K562 (cell line): ENCODE data around the gene TSKS. TPM values are rescaled to one million over a fixed set of nuclear protein-coding genes. Genes with fewer than 3 reads are reported as not detected.

Source experiments
- ATAC-seq: fragments of 200-7000 bp; cut with Tn5 transposase; 3 replicates; pipeline ENCODE4 v1.9.1; 2020; ENCODE audit warnings: moderate library complexity
- BruUV-seq: library from RNA; stranded (reverse); fragments of 400-500 nt; replicated peaks from 2 replicates; lab custom pipeline; 2021; lab: Mats Ljungman, UMichigan
- CTCF ChIA-PET: fragments of 300-600 bp; formaldehyde crosslinking; extraction: SDS; loops from one replicate; lab custom pipeline; 2021; ENCODE audit warnings: low intra/inter-chr PET ratio; lab: Yijun Ruan, JAX
- POLR2A ChIA-PET: fragments of 300-600, 350-650 bp; sonication (Branson Sonifier 250); formaldehyde crosslinking; extraction: SDS; loops from one replicate; lab custom pipeline; 2021; ENCODE audit warnings: antibody characterized with exemption, inconsistent platforms; lab: Yijun Ruan, JAX
- DNase-seq, 4 experiments: peaks; one replicate each; pipeline versions ENCODE4 v3.0.0 to v3.0.0-alpha.2; 2011 to 2018; ENCODE audit warnings: low spot score in 3 of 4, mixed read lengths in 3 of 4; ENCODE audit errors: extremely low read depth in 1 of 4
- FAIRE-seq: peaks from 2 replicates; lab custom pipeline; 2011; peaks lifted over from hg19 to GRCh38; lab: Jason Lieb, UNC
- H2AFZ ChIP-seq: 2 replicates; pipeline ENCODE4 v1.6.0; 2011; ENCODE audit warnings: low read depth, low read length, control low read depth, inconsistent platforms
- H3K27ac ChIP-seq: fragments of 200-600 bp; 3 replicates; pipeline ENCODE4 v1.8.0; 2011; ENCODE audit warnings: low read depth, mild to moderate bottlenecking, control low read depth, inconsistent platforms, low read length, moderate library complexity, mixed read lengths; ENCODE audit errors: extremely low read depth
- H3K27me3 ChIP-seq, 2 experiments: fragments of 300-600 bp in 1 of 2; 2 replicates in 1 of 2; 3 replicates in 1 of 2; pipeline versions ENCODE4 v1.6.0 to v1.8.0; 2011; ENCODE audit warnings: inconsistent platforms in 2 of 2, low read length in 2 of 2, mild to moderate bottlenecking in 1 of 2, mixed read lengths in 1 of 2, moderate library complexity in 1 of 2; ENCODE audit not compliant: control insufficient read depth in 2 of 2, insufficient read depth in 2 of 2
- H3K36me3 ChIP-seq: fragments of 300-600 bp; 3 replicates; pipeline ENCODE4 v1.8.0; 2011; ENCODE audit warnings: mild to moderate bottlenecking, low read length, inconsistent platforms; ENCODE audit not compliant: control insufficient read depth, insufficient read depth
- H3K4me1 ChIP-seq, 2 experiments: fragments of 200-600 bp in 1 of 2; replicated peaks in 1 of 2; 2 replicates in 1 of 2; 3 replicates in 1 of 2; pipeline versions ENCODE4 v1.5.1 to v1.8.0; 2011; ENCODE audit warnings: inconsistent platforms in 2 of 2, low read length in 2 of 2, mild to moderate bottlenecking in 1 of 2, mixed read lengths in 1 of 2, moderate library complexity in 1 of 2; ENCODE audit not compliant: control insufficient read depth in 2 of 2, insufficient read depth in 2 of 2
- H3K4me2 ChIP-seq: 2 replicates; pipeline ENCODE4 v1.6.1; 2011; ENCODE audit warnings: low read length, control low read depth, inconsistent platforms, mixed read lengths; ENCODE audit not compliant: insufficient read depth
- H3K4me3 ChIP-seq: fragments of 200-600 bp; sonication (generic), shearing (Covaris generic); 2 replicates; pipeline ENCODE4 v1.5.1; 2016; ENCODE audit warnings: control low read depth, inconsistent platforms
- H3K79me2 ChIP-seq: fragments of 200-600 bp; 3 replicates; pipeline ENCODE4 v1.8.0; 2011; ENCODE audit warnings: low read length, inconsistent platforms; ENCODE audit not compliant: control insufficient read depth, insufficient read depth
- H3K9ac ChIP-seq, 2 experiments: 2 replicates each; pipeline versions ENCODE4 v1.6.0 to v1.6.1; 2011; ENCODE audit warnings: low read depth in 2 of 2, low read length in 2 of 2, control low read depth in 1 of 2, inconsistent platforms in 1 of 2, mild to moderate bottlenecking in 1 of 2, mixed read lengths in 1 of 2; ENCODE audit not compliant: insufficient read depth in 1 of 2
- H3K9me1 ChIP-seq: one replicate; pipeline ENCODE4 v1.6.0; 2011; ENCODE audit warnings: inconsistent platforms, mild to moderate bottlenecking, low read length, moderate library complexity; ENCODE audit not compliant: control insufficient read depth, insufficient read depth
- H3K9me3 ChIP-seq: replicated peaks from 2 replicates; pipeline ENCODE4 v1.5.1; 2011; ENCODE audit warnings: low read depth, low read length, inconsistent platforms; ENCODE audit not compliant: control insufficient read depth, insufficient read depth
- H4K20me1 ChIP-seq: replicated peaks from 2 replicates; pipeline ENCODE4 v1.6.1; 2011; ENCODE audit warnings: low read length, inconsistent platforms, mixed read lengths; ENCODE audit not compliant: control insufficient read depth, insufficient read depth
- KDM2B ChIP-seq: fragments of 250-450 bp; sonication (Bioruptor Pico); IDR thresholded peaks from 2 replicates; pipeline ENCODE4 v1.8.0; 2021; ENCODE audit warnings: mild to moderate bottlenecking, moderate library complexity
- NFIX ChIP-seq: fragments of 250-450 bp; sonication (Bioruptor Pico); IDR thresholded peaks from 2 replicates; pipeline ENCODE4 v1.4.0; 2020; ENCODE audit warnings: low read depth, mild to moderate bottlenecking, moderate library complexity
- RBFOX2 ChIP-seq: fragments of 200-400 bp; formaldehyde crosslinking; IDR thresholded peaks from 2 replicates; pipeline ENCODE4 v1.6.1; 2017; ENCODE audit warnings: low read depth, mild to moderate bottlenecking, low read length, moderate library complexity
- RBM15 ChIP-seq: fragments of 200-400 bp; formaldehyde crosslinking; IDR thresholded peaks from 2 replicates; pipeline ENCODE4 v1.6.1; 2018; ENCODE audit warnings: mild to moderate bottlenecking, low read length, moderate library complexity; ENCODE audit not compliant: insufficient read depth
- ZFP36 ChIP-seq: fragments of 150-350 bp; IDR thresholded peaks from 2 replicates; pipeline ENCODE4 v1.6.1; 2018; ENCODE audit warnings: low read length, low read depth; ENCODE audit not compliant: partially characterized antibody
- WGBS: fragments of 100-300 bp; shearing (Covaris generic); methylation state at CpG from one replicate; pipeline ENCODE4 v1.1.6; 2016; ENCODE audit warnings: low coverage, mixed read lengths; ENCODE audit not compliant: insufficient coverage; ENCODE audit errors: missing lambda C conversion rate; 5-methylcytosine and 5-hydroxymethylcytosine counted together
- in situ Hi-C: fragments of 300-500 bp; cut with MboI; formaldehyde crosslinking; loops from 4 replicates; pipeline ENCODE4 v1.15.0; 2018; ENCODE audit warnings: inconsistent platforms, mixed read lengths
- intact Hi-C: fragments of 100-400 bp; cut with micrococcal nuclease; formaldehyde crosslinking; loops from 2 replicates; pipeline ENCODE4 v1.14.2; 2022
- polyA plus RNA-seq, 8 experiments: library from polyadenylated mRNA; depleted of rRNA in 4 of 8; stranded (reverse) in 5 of 8; unstranded in 3 of 8; fragments of >200 nt; fragmentation: Nextera tagmentation in 2 of 8; fragmentation: Illumina TruSeq in 1 of 8; extraction: Ambion mirVana in 2 of 8; extraction: Trizol in 1 of 8; gene quantifications; 2 replicates each; pipeline versions ENCODE4 v1.2.1 to v1.2.3, GENCODE V29; 2011 to 2014; ENCODE audit warnings: inconsistent platforms in 1 of 8, missing spikeins in 1 of 8
- total RNA-seq, 7 experiments: library from RNA; depleted of rRNA in 6 of 7; stranded (reverse); fragments of >200 nt in 6 of 7; fragmentation: Illumina TruSeq in 2 of 7; extraction: Trizol in 2 of 7; gene quantifications; 2 replicates each; pipeline versions ENCODE4 v1.2.1 to v1.2.3, GENCODE V29; 2011 to 2021; ENCODE audit warnings: low replicate concordance in 1 of 7
- TF ChIP-seq, protein P1 (sequence below): fragments of 450-650 bp; IDR thresholded peaks from one replicate; pipeline ENCODE4 v1.6.1; 2018; ENCODE audit warnings: mild to moderate bottlenecking, moderate library complexity; ENCODE audit not compliant: partially characterized antibody
- TF ChIP-seq, protein P2 (sequence below), 2 experiments: fragments of 450-650 bp in 1 of 2; sonication (generic) in 1 of 2; formaldehyde crosslinking in 1 of 2; IDR thresholded peaks in 1 of 2; conservative IDR thresholded peaks in 1 of 2; 2 replicates each; pipeline versions ENCODE4 v1.6.1 to v1.8.1; 2016 to 2023; ENCODE audit warnings: mild to moderate bottlenecking in 2 of 2, moderate library complexity in 2 of 2, inconsistent platforms in 1 of 2, missing genetic modification reagents in 1 of 2
- TF ChIP-seq, protein P3 (sequence below): sonication (generic); formaldehyde crosslinking; IDR thresholded peaks from 2 replicates; pipeline ENCODE4 v1.8.0; 2022; ENCODE audit warnings: mild to moderate bottlenecking, missing genetic modification reagents

TSKS gene
- total and polyA plus RNA-seq, 9 of the 15 experiments (the other 6 are each of a cell fraction or from before 2014, with no cell fraction given): 0.14 to 4.5 (median 0.80) TPM

- no peak for DNase-seq
- ChIA-PET CTCF (no interaction called here), POLR2A (no interaction called here)
Measured at GRCh38 chr19:49795615-49796014, 32.5 kb upstream of the TSKS start.

DNA sequence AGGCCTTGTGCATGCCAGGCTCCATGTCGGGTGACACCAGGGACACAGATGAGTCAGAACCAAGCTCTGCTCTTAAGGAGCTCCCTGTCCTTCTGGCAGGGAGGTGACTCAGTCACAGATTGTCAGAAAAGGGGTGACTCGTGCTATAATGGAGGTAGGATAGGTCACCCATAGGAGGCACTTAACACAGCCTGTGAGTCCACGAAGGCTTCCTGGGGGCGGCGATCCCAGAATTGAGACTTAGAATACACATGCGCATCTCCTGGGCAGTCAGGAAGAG is 30.4 kb upstream of the TSKS start:
- BruUV-seq: no TSS peak
- intact Hi-C loops: no loop called here
- Histone ChIP-seq H2AFZ (no peak overlapping the region), H3K9me3 (no peaks in the 10 kb centered on the region), H3K36me3 (peaks cover 88% of the 10 kb centered on the region), H3K27me3 (no peaks in the 10 kb centered on the region), H3K4me1 (peaks cover 0 to 31% of the 10 kb centered on the region in 2 experiments; a peak in 3 of 5 replicates), H3K79me2 (peaks cover 6% of the 10 kb centered on the region; the same call in 2 of the 3 replicates), H4K20me1 (no peaks in the 10 kb centered on the region; the same call in 1 of the 2 replicates), H3K27ac (no peak overlapping the region; the same call in 2 of the 3 replicates), H3K4me3 (no peak overlapping the region), H3K4me2 (no peak overlapping the region), H3K9me1 (no peaks in the 10 kb centered on the region), H3K9ac (0 out of 4 replicates have a peak overlapping the region, but pooled peaks of 1 of the 2 experiments have one; percentile 61)
- DNase-seq: no peak
- 86% methylated on average over 6 of the region's 6 CpGs for WGBS
- POLR2A ChIA-PET: interaction anchor here (1.0 kb wide), 1 partner anchor 26 kb away, joined by 3 read pairs; no protein-coding TSS in a partner anchor
- ATAC-seq: no peak
- in situ Hi-C loops: no loop called here
- CTCF ChIA-PET: no interaction called here
- FAIRE-seq: no peak
- TF ChIP-seq, protein P1, sequence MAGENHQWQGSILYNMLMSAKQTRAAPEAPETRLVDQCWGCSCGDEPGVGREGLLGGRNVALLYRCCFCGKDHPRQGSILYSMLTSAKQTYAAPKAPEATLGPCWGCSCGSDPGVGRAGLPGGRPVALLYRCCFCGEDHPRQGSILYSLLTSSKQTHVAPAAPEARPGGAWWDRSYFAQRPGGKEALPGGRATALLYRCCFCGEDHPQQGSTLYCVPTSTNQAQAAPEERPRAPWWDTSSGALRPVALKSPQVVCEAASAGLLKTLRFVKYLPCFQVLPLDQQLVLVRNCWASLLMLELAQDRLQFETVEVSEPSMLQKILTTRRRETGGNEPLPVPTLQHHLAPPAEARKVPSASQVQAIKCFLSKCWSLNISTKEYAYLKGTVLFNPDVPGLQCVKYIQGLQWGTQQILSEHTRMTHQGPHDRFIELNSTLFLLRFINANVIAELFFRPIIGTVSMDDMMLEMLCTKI: no peak
- no peak for TF ChIP-seq NFIX (CRISPR knock-in tag)
- TF ChIP-seq, protein P2, sequence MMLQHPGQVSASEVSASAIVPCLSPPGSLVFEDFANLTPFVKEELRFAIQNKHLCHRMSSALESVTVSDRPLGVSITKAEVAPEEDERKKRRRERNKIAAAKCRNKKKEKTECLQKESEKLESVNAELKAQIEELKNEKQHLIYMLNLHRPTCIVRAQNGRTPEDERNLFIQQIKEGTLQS (IDR thresholded peaks at IDR 0.05): peak; percentile 62
- TF ChIP-seq, protein P2 (CRISPR knock-in tag; conservative IDR thresholded peaks at IDR 0.05): no peak
- TF ChIP-seq, protein P3, sequence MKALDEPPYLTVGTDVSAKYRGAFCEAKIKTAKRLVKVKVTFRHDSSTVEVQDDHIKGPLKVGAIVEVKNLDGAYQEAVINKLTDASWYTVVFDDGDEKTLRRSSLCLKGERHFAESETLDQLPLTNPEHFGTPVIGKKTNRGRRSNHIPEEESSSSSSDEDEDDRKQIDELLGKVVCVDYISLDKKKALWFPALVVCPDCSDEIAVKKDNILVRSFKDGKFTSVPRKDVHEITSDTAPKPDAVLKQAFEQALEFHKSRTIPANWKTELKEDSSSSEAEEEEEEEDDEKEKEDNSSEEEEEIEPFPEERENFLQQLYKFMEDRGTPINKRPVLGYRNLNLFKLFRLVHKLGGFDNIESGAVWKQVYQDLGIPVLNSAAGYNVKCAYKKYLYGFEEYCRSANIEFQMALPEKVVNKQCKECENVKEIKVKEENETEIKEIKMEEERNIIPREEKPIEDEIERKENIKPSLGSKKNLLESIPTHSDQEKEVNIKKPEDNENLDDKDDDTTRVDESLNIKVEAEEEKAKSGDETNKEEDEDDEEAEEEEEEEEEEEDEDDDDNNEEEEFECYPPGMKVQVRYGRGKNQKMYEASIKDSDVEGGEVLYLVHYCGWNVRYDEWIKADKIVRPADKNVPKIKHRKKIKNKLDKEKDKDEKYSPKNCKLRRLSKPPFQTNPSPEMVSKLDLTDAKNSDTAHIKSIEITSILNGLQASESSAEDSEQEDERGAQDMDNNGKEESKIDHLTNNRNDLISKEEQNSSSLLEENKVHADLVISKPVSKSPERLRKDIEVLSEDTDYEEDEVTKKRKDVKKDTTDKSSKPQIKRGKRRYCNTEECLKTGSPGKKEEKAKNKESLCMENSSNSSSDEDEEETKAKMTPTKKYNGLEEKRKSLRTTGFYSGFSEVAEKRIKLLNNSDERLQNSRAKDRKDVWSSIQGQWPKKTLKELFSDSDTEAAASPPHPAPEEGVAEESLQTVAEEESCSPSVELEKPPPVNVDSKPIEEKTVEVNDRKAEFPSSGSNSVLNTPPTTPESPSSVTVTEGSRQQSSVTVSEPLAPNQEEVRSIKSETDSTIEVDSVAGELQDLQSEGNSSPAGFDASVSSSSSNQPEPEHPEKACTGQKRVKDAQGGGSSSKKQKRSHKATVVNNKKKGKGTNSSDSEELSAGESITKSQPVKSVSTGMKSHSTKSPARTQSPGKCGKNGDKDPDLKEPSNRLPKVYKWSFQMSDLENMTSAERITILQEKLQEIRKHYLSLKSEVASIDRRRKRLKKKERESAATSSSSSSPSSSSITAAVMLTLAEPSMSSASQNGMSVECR (CRISPR knock-in tag): no peak
- TF ChIP-seq KDM2B (CRISPR knock-in tag): no peak
- peak; percentile 38 for TF ChIP-seq ZFP36

More at GRCh38 chr19:49795615-49796014, 32.5 kb upstream of the TSKS start:
- Histone ChIP-seq H3K4me3 (no peak overlapping the region), H3K9me3 (no peaks in the 10 kb centered on the region), H3K79me2 (peaks cover 3% of the 10 kb centered on the region; the same call in 1 of the 3 replicates), H3K27ac (no peak overlapping the region), H4K20me1 (no peaks in the 10 kb centered on the region; the same call in 1 of the 2 replicates), H3K4me1 (peaks cover 0 to 30% of the 10 kb centered on the region in 2 experiments; a peak in 3 of 5 replicates), H3K4me2 (no peak overlapping the region), H3K9me1 (no peaks in the 10 kb centered on the region), H3K36me3 (peaks cover 90% of the 10 kb centered on the region), H2AFZ (no peak overlapping the region), H3K27me3 (no peaks in the 10 kb centered on the region), H3K9ac (peak overlapping the region in 1 of 2 experiments; percentile 17; a peak in 1 of 4 replicates)
- no peak for ATAC-seq
- no TSS peak for BruUV-seq
- intact Hi-C loops: no loop called here
- 95% methylated on average over 13 of the region's 20 CpGs for WGBS
- no peak for FAIRE-seq
- in situ Hi-C loops: no loop called here
- 0 out of 2 replicates have a peak, but pooled peaks have one; percentile 23 for TF ChIP-seq RBFOX2
- no peak for TF ChIP-seq RBM15
